Measurements from ENCODE around the gene ZNF398. TPM values are rescaled to one million over a fixed set of nuclear protein-coding genes. Genes with fewer than 3 reads are reported as not detected.

Gene ZNF398
- total RNA-seq, 4 donors from 2014 or later, result 16.8 to 24.4 (median 20.8) TPM

- Histone ChIP-seq H3K9me3 (no peaks in the 10 kb centered on the region), H3K27me3 (no peaks in the 10 kb centered on the region), H3K4me3 (no peak overlapping the region), H3K36me3 (no peaks in the 10 kb centered on the region), H3K4me1 (peaks cover 0 to 19% (median 4%) of the 10 kb centered on the region in 3 donors), H3K27ac (no peak overlapping the region)
- 50% methylated on average over 3 of the region's 5 CpGs; no CpG with 5 or more reads in 1 of the 2 donors for WGBS, 2 donors (ENCODE audit: low coverage in 1 of 2)
- ATAC-seq, result no peak
- TF ChIP-seq POLR2A (IDR thresholded peaks at IDR 0.05) (no peak), CTCF (IDR thresholded peaks at IDR 0.05) (no peak), POLR2AphosphoS5 (IDR thresholded peaks at IDR 0.05) (no peak), EP300 (IDR thresholded peaks at IDR 0.05) (no peak)
These were observed 44.6 kb downstream of the ZNF398 start for GRCh38 chr7:149191851-149192250.

DNA sequence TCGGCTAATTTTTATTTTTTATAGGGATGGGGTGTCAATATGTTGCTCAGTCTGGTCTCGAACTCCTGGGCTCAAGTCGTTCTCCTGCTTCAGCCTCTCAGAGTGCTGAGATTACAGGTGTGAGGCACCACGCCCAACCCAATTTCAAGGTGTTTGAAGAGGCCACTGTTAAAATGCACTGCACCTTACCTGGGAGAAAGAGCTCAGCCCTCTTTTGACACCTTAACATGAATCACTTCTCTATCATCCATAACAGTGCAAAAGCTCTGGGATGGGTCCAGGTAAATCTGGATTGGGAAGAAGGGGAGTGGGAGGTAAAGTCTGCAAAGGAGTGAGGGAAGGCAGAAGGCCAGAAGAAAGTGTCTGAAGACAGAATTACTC lies 47.5 kb downstream of the ZNF398 start:
- ATAC-seq, result no peak
- peak overlapping the region; percentile 77 to 96 for H3K4me3 ChIP-seq
- H3K9me3 ChIP-seq, result no peaks in the 10 kb centered on the region
- peaks cover 0 to 18% of the 10 kb centered on the region in 2 donors for H3K36me3 ChIP-seq
- H3K27ac ChIP-seq, result peak overlapping the region; percentile 86 to 97 (median 89)
- no peak for TF ChIP-seq EP300 (IDR thresholded peaks at IDR 0.05)
- no peak for TF ChIP-seq POLR2A (IDR thresholded peaks at IDR 0.05)
- TF ChIP-seq POLR2AphosphoS5 (IDR thresholded peaks at IDR 0.05), result no peak
- no peak for TF ChIP-seq CTCF (IDR thresholded peaks at IDR 0.05)
- H3K4me1 ChIP-seq, result peaks cover 0 to 32% (median 12%) of the 10 kb centered on the region in 3 donors
- H3K27me3 ChIP-seq, result no peaks in the 10 kb centered on the region
- WGBS, 2 donors (ENCODE audit: low coverage in 1 of 2), result 83% methylated on average over 4 of the region's 4 CpGs; no CpG with 5 or more reads in 1 of the 2 donors

GRCh38 chr7:149195180-149196150 lies 48.2 kb downstream of the ZNF398 start, which contains the start of gene ZNF282:
Gene ZNF282 (plus strand): TSS chr7:149195546. CDS start chr7:149195590, 44 bp downstream.
- no peaks in the 10 kb centered on the region for H3K9me3 ChIP-seq
- 0% methylated on average over 1 of the region's 97 CpGs; no CpG with 5 or more reads in 1 of the 2 donors for WGBS, 2 donors (ENCODE audit: low coverage in 1 of 2)
- H3K4me3 ChIP-seq, result peak within 1 kb of the TSS; percentile 77 to 96
- peaks cover 0 to 32% (median 12%) of the 10 kb centered on the region in 3 donors for H3K4me1 ChIP-seq
- H3K36me3 ChIP-seq, result peaks cover 0 to 25% of the 10 kb centered on the region in 2 donors
- H3K27ac ChIP-seq, result peak within 1 kb of the TSS; percentile 86 to 97 (median 89)
- TF ChIP-seq POLR2AphosphoS5 (IDR thresholded peaks at IDR 0.05) (peak; percentile 44), EP300 (IDR thresholded peaks at IDR 0.05) (no peak), CTCF (IDR thresholded peaks at IDR 0.05) (peak in 3 of 4 experiments; percentile 56 to 72 (median 59)), POLR2A (IDR thresholded peaks at IDR 0.05) (peak; percentile 42 to 47)
- no peaks in the 10 kb centered on the region for H3K27me3 ChIP-seq
- ATAC-seq, result peak; percentile 97

- no peak for ATAC-seq
- Histone ChIP-seq H3K4me1 (peaks cover 0 to 32% (median 12%) of the 10 kb centered on the region in 3 donors), H3K36me3 (peaks cover 0 to 33% of the 10 kb centered on the region in 2 donors), H3K9me3 (no peaks in the 10 kb centered on the region), H3K27ac (peak overlapping the region; percentile 80 to 97 (median 88)), H3K4me3 (peak overlapping the region; percentile 77 to 96), H3K27me3 (no peaks in the 10 kb centered on the region)
- TF ChIP-seq POLR2AphosphoS5 (IDR thresholded peaks at IDR 0.05) (no peak), POLR2A (IDR thresholded peaks at IDR 0.05) (no peak), EP300 (IDR thresholded peaks at IDR 0.05) (no peak), CTCF (IDR thresholded peaks at IDR 0.05) (no peak)
- WGBS, 2 donors (ENCODE audit: low coverage in 1 of 2), result 0 to 22% methylated on average over 3 to 6 of the region's 17 CpGs
These were observed 49.0 kb downstream of the ZNF398 start for GRCh38 chr7:149196151-149196704.

All from gastroesophageal sphincter (tissue), 4 donors.